COLO668 (cell line): ENCODE results near the gene FOXO1.
A peak's percentile ranks its signal among the peaks of the same experiment; 100 is the strongest.
"Not testable (repeated sequence)": the region's sequence is repeated elsewhere in the genome, so short reads cannot be mapped to it uniquely, and the experiment has no call there.

Experiments
- DNase-seq: peaks from one replicate; lab custom pipeline; 2025; ENCODE audit not compliant: unreplicated experiment; lab: John Stamatoyannopoulos, UW

Gene FOXO1

GRCh38 chr13:40666933-40667621, 636 bp upstream of the FOXO1 start:
- peak; percentile 88 for DNase-seq

- peak; percentile 88 for DNase-seq
These were observed 1.1 kb downstream of the FOXO1 start for GRCh38 chr13:40665126-40666044.

- DNase-seq, result peak; percentile 86
These were observed 1.9 kb downstream of the FOXO1 start for GRCh38 chr13:40664350-40665125.

GRCh38 chr13:40664100-40664349, 2.4 kb downstream of the FOXO1 start:
- not testable (repeated sequence) for DNase-seq

GRCh38 chr13:40662866-40663265, 3.6 kb downstream of the FOXO1 start:
- DNase-seq, result no peak

- DNase-seq, result no peak
These were observed 4.4 kb downstream of the FOXO1 start for GRCh38 chr13:40661875-40662665.

- DNase-seq, result no peak
These were observed 5.7 kb downstream of the FOXO1 start for GRCh38 chr13:40660692-40661091.

GRCh38 chr13:40660141-40660664, 6.2 kb downstream of the FOXO1 start:
- DNase-seq, result no peak

- no peak for DNase-seq
These were observed 8.5 kb downstream of the FOXO1 start for GRCh38 chr13:40657951-40658350.

GRCh38 chr13:40657307-40657706, 9.1 kb downstream of the FOXO1 start:
- DNase-seq, result no peak

- no peak for DNase-seq
These were observed 10.1 kb downstream of the FOXO1 start for GRCh38 chr13:40656358-40656757.

GRCh38 chr13:40653527-40654318, 12.7 kb downstream of the FOXO1 start:
- DNase-seq, result no peak

GRCh38 chr13:40652588-40652940, 13.9 kb downstream of the FOXO1 start:
- DNase-seq, result no peak

GRCh38 chr13:40651866-40652587, 14.4 kb downstream of the FOXO1 start:
- DNase-seq, result no peak

- DNase-seq, result no peak
These were observed 17.6 kb downstream of the FOXO1 start for GRCh38 chr13:40648841-40649240.

- no peak for DNase-seq
These were observed 18.4 kb downstream of the FOXO1 start for GRCh38 chr13:40648040-40648439.

- DNase-seq, result no peak
These were observed 21.4 kb downstream of the FOXO1 start for GRCh38 chr13:40644838-40645604.

- DNase-seq, result no peak
These were observed 25.5 kb downstream of the FOXO1 start for GRCh38 chr13:40640845-40641458.
